Activated naive CD4-positive, alpha-beta T cell treated with anti-CD3 and anti-CD28 coated beads, Interleukin-2, amount 50 U/mL, for 24 hours (primary cell): ENCODE data around the gene ART5.
A peak's percentile ranks its signal among the peaks of the same experiment; 100 is the strongest.

Experiments used
- H3K27ac Mint-ChIP-seq: one replicate; pipeline ENCODE4 v1.8.0; 2021; ENCODE audit warnings: mild to moderate bottlenecking, mixed read lengths
- H3K27me3 Mint-ChIP-seq: one replicate; pipeline ENCODE4 v1.8.0; 2021; ENCODE audit warnings: mixed read lengths
- H3K36me3 Mint-ChIP-seq: one replicate; pipeline ENCODE4 v1.8.0; 2021; ENCODE audit warnings: mixed read lengths
- H3K4me1 Mint-ChIP-seq: one replicate; pipeline ENCODE4 v1.8.0; 2021; ENCODE audit warnings: mixed read lengths
- H3K4me3 Mint-ChIP-seq: one replicate; pipeline ENCODE4 v1.8.0; 2021; ENCODE audit warnings: mild to moderate bottlenecking, mixed read lengths
- H3K9me3 Mint-ChIP-seq: one replicate; pipeline ENCODE4 v1.8.0; 2021; ENCODE audit warnings: mixed read lengths

ART5 gene

DNA sequence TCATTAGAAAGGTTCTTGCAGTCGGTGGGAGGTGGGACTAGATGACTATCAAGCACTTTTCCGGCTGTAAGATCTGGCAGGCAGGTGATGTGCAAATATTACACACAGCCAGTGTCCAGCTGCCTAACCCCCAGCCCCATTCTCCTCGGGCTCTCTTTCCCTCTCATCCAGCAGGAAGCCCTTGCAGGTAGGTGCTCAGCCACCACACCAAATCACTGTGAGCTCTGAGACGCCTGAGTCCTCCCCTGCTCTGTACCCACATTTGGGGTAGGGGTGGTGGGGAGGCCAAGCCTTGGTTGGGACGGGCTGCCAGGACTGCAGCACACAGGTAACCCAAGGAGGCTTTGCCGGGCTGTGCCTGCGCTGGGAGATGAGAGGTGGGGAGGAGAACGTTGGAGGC lies 601 bp downstream of the ART5 start:
- Mint-ChIP-seq H3K9me3 (no peaks in the 10 kb centered on the region), H3K36me3 (no peaks in the 10 kb centered on the region), H3K27me3 (peaks cover 2% of the 10 kb centered on the region), H3K27ac (peak overlapping the region; percentile 46), H3K4me3 (peak overlapping the region; percentile 77), H3K4me1 (peaks cover 9% of the 10 kb centered on the region)

DNA sequence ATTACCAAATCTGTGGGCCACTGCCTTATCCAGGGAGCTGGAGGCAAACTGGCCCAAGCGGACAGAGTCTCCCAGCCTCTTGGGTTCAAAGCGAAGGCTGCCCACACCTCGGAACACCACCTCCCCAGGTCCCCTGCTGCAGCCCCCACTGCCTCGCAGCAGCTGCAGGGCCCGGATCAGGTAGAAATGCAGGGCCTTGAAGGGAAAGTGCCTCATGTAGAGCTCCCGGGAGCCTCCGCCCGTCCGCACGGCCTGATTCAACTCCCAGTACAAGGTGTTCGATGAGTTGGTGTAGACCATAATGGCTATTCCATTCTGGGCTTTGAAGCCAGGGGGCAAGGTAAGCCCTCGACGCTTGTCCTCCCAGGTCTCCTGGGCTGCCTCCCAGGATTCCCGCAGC lies 2.0 kb downstream of the ART5 start:
- H3K27me3 Mint-ChIP-seq = no peaks in the 10 kb centered on the region
- H3K36me3 Mint-ChIP-seq = no peaks in the 10 kb centered on the region
- H3K27ac Mint-ChIP-seq = no peak overlapping the region
- H3K9me3 Mint-ChIP-seq = no peaks in the 10 kb centered on the region
- no peak overlapping the region for H3K4me3 Mint-ChIP-seq
- peaks cover 9% of the 10 kb centered on the region for H3K4me1 Mint-ChIP-seq

DNA sequence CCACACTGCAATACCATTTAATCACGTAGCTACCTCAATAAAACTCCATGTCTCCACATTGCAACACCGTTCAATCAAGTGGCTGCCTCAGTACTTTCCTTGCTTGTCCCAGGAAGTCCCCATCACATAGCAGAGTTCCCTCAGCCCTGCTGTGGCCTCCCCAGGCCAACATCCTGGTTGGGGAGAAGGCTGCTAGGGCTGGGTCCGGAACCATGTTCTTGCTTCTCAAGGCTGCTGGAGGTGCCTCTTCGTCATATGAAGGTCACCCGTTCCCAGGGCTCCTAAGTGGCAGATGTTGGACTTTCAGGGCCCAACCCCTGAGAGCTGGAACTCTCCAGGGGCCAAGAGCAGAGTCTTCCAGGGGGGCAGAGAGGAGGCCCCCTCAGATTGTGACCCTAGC lies 3.3 kb downstream of the ART5 start:
- no peaks in the 10 kb centered on the region for H3K27me3 Mint-ChIP-seq
- no peaks in the 10 kb centered on the region for H3K9me3 Mint-ChIP-seq
- H3K27ac Mint-ChIP-seq = no peak overlapping the region
- H3K36me3 Mint-ChIP-seq = no peaks in the 10 kb centered on the region
- peaks cover 9% of the 10 kb centered on the region for H3K4me1 Mint-ChIP-seq
- no peak overlapping the region for H3K4me3 Mint-ChIP-seq

DNA sequence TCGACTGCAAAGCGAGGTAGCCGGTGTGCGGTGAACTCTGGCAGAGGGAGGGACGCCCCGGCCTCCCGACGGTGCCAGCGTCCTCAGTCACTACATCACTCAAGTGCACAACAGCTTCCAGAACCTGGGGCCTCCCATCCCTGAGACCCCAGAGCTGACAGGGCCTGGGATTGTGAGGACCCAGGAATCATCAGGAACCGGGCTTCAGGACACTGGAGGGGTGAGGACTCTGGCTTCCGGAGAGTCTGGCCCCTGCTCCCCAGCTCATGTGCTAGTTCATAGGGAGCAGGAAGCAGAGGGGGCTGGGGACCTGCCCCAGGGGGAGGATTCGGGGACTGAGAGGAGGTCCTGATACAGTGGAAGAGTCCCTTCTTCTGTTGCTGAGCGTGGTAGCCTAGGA lies 4.6 kb downstream of the ART5 start:
- Mint-ChIP-seq H3K36me3 (no peaks in the 10 kb centered on the region), H3K9me3 (no peaks in the 10 kb centered on the region), H3K4me1 (peaks cover 4% of the 10 kb centered on the region), H3K27me3 (no peaks in the 10 kb centered on the region), H3K27ac (no peak overlapping the region), H3K4me3 (no peak overlapping the region)

GRCh38 chr11:3635641-3636375 lies 6.0 kb downstream of the ART5 start:
- no peaks in the 10 kb centered on the region for H3K27me3 Mint-ChIP-seq
- H3K4me3 Mint-ChIP-seq = no peak overlapping the region
- H3K27ac Mint-ChIP-seq = no peak overlapping the region
- H3K36me3 Mint-ChIP-seq = no peaks in the 10 kb centered on the region
- no peaks in the 10 kb centered on the region for H3K4me1 Mint-ChIP-seq
- no peaks in the 10 kb centered on the region for H3K9me3 Mint-ChIP-seq

- Mint-ChIP-seq H3K27ac (no peak overlapping the region), H3K9me3 (no peaks in the 10 kb centered on the region), H3K4me1 (no peaks in the 10 kb centered on the region), H3K36me3 (no peaks in the 10 kb centered on the region), H3K4me3 (no peak overlapping the region), H3K27me3 (no peaks in the 10 kb centered on the region)
Measured at GRCh38 chr11:3632070-3632660, 9.6 kb downstream of the ART5 start.

- peaks cover 5% of the 10 kb centered on the region for H3K4me1 Mint-ChIP-seq
- H3K27me3 Mint-ChIP-seq = no peaks in the 10 kb centered on the region
- H3K4me3 Mint-ChIP-seq = no peak overlapping the region
- H3K36me3 Mint-ChIP-seq = no peaks in the 10 kb centered on the region
- H3K27ac Mint-ChIP-seq = no peak overlapping the region
- H3K9me3 Mint-ChIP-seq = no peaks in the 10 kb centered on the region
Measured at GRCh38 chr11:3631331-3631730, 10.5 kb downstream of the ART5 start.

DNA sequence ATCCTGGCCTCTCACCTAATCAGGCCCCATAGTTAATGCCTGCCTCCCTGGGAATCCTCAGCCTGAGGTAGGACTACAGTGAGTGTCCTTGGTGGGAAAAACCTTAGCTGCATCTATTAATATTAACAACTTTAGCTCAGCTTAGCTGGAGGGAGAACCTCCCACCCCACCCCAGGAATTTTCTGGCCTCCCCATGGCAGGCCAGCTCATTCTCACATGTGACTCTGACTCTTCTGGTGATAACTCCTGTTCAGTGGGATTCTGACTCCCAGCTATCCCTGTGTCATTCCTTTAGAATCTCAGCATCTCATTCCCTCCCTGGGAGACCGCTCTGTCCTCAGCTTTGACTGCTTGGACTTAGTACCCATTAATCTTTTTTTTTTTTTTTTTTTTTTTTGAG lies 14.5 kb downstream of the ART5 start:
- no peaks in the 10 kb centered on the region for H3K36me3 Mint-ChIP-seq
- H3K4me1 Mint-ChIP-seq = peaks cover 5% of the 10 kb centered on the region
- no peak overlapping the region for H3K4me3 Mint-ChIP-seq
- no peak overlapping the region for H3K27ac Mint-ChIP-seq
- H3K27me3 Mint-ChIP-seq = no peaks in the 10 kb centered on the region
- H3K9me3 Mint-ChIP-seq = no peaks in the 10 kb centered on the region

GRCh38 chr11:3626250-3626960 lies 15.4 kb downstream of the ART5 start:
- Mint-ChIP-seq H3K27me3 (no peaks in the 10 kb centered on the region), H3K27ac (no peak overlapping the region), H3K4me3 (no peak overlapping the region), H3K4me1 (peaks cover 5% of the 10 kb centered on the region), H3K36me3 (no peaks in the 10 kb centered on the region), H3K9me3 (no peaks in the 10 kb centered on the region)

DNA sequence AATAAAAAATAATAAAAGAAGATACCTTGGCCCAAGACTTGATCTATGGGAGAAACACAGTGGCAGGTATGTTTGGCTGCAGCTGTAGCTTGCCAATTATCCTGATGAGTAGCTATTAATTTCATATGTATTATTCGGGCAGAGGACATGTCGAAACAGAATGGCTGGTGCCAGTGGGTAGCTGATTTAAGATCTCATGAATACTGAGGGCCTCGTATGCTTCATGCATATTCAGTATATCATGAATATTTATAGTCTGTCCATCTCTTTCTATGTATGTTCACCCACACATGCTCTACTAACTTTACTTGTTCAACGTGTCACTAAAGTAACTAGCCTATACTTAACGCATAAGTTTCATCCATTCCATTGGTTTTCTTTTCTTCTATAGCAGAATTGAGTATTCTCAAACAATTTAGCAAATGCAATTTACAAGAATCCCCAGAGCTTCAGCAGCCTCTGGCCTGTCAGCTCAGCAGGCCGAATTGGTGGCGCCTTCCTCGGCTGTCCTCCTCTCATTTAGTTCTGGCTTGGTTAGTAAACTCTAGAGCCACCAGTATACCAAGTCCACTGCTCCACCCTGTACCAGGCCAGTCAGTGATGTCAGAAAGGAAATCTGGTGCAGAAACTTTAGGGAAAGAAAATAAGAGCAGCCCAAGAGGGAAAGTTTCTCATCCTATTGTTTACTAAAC lies 17.9 kb downstream of the ART5 start:
- Mint-ChIP-seq H3K27ac (no peak overlapping the region), H3K9me3 (no peaks in the 10 kb centered on the region)

GRCh38 chr11:3623121-3623520 lies 18.7 kb downstream of the ART5 start:
- Mint-ChIP-seq H3K36me3 (no peaks in the 10 kb centered on the region), H3K27me3 (no peaks in the 10 kb centered on the region), H3K9me3 (no peaks in the 10 kb centered on the region), H3K4me3 (no peak overlapping the region), H3K27ac (no peak overlapping the region), H3K4me1 (peaks cover 5% of the 10 kb centered on the region)

More for the DNA sequence above, 17.9 kb downstream of the ART5 start:
- Mint-ChIP-seq H3K4me3 (no peak overlapping the region), H3K27me3 (no peaks in the 10 kb centered on the region), H3K36me3 (no peaks in the 10 kb centered on the region), H3K4me1 (peaks cover 5% of the 10 kb centered on the region)

- H3K4me1 Mint-ChIP-seq = peaks cover 5% of the 10 kb centered on the region
- no peak overlapping the region for H3K27ac Mint-ChIP-seq
- H3K4me3 Mint-ChIP-seq = no peak overlapping the region
- no peaks in the 10 kb centered on the region for H3K36me3 Mint-ChIP-seq
- no peaks in the 10 kb centered on the region for H3K27me3 Mint-ChIP-seq
- no peaks in the 10 kb centered on the region for H3K9me3 Mint-ChIP-seq
Measured at GRCh38 chr11:3622521-3622920, 19.3 kb downstream of the ART5 start.

DNA sequence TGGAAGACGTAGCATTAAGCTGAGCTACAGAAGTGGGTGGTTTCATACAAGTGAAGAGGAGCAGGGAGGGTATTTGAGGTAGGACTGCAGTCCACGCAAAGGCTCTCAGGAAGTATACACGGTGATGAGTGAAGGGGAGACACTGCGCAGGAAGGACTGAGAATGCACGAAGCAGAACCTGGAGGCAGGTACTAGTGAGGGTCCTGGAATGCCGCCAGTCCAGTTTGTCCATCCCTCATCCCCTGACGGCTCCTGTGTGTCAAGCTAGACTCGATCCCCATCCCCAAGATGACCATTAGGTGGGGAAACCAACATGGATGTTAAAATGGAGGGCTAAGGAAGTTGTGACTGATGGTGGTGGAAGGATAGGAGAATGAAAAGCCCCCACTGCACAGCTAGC lies 23.8 kb downstream of the ART5 start:
- Mint-ChIP-seq H3K9me3 (no peaks in the 10 kb centered on the region), H3K36me3 (no peaks in the 10 kb centered on the region), H3K4me3 (no peak overlapping the region), H3K27me3 (no peaks in the 10 kb centered on the region), H3K4me1 (peaks cover 12% of the 10 kb centered on the region), H3K27ac (no peak overlapping the region)

- H3K9me3 Mint-ChIP-seq = no peaks in the 10 kb centered on the region
- H3K36me3 Mint-ChIP-seq = no peaks in the 10 kb centered on the region
- H3K27ac Mint-ChIP-seq = no peak overlapping the region
- no peaks in the 10 kb centered on the region for H3K27me3 Mint-ChIP-seq
- H3K4me3 Mint-ChIP-seq = no peak overlapping the region
- H3K4me1 Mint-ChIP-seq = peaks cover 12% of the 10 kb centered on the region
Measured at GRCh38 chr11:3616721-3617460, 24.9 kb downstream of the ART5 start.

GRCh38 chr11:3615998-3616397 lies 25.8 kb downstream of the ART5 start:
- Mint-ChIP-seq H3K27me3 (no peaks in the 10 kb centered on the region), H3K36me3 (no peaks in the 10 kb centered on the region), H3K9me3 (no peaks in the 10 kb centered on the region), H3K4me1 (peaks cover 12% of the 10 kb centered on the region), H3K27ac (no peak overlapping the region), H3K4me3 (no peak overlapping the region)
